ENCODE results near the gene ATRIP.

The ATRIP gene

DNA sequence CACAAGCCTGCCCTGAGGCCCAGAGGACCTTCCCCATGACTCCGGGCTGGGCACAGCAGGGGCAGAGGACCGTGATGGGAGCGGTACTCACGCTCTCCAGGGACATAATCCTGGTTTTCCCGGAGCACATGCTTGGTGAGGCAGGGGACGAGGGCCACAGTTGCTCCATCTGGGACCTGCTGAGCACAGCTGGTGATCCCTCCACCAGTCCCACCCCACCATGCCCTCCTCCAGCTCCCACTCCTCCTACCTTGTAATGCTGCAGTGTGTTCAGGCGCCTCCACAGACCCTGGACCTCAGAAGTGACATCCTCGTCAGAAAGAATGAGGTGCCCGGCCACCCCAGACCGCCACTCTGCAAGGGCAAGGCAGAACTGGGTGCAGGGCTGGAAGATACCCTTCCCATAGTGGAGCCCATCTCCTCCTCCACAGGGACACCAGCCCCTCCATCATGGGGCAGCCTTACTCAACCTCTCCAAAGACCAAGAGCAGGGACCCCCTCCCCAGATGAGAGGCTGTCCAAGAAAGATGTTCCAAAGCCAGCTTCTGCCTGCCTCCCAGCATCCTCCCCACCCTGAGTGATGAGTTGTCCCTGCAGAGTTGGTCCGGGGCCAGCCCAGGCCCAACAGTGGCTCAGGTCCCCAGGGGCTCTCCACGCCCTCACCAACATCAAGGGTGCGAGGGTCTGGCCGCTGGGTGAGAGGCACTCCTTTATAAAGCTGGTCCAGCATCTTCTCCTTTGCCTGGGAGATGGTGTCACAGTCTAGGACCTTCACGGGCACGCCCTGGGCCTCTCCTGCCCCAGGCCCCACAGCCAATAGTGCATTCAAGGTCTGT lies 36.1 kb upstream of the ATRIP start:
- no peak for DNase-seq

DNA sequence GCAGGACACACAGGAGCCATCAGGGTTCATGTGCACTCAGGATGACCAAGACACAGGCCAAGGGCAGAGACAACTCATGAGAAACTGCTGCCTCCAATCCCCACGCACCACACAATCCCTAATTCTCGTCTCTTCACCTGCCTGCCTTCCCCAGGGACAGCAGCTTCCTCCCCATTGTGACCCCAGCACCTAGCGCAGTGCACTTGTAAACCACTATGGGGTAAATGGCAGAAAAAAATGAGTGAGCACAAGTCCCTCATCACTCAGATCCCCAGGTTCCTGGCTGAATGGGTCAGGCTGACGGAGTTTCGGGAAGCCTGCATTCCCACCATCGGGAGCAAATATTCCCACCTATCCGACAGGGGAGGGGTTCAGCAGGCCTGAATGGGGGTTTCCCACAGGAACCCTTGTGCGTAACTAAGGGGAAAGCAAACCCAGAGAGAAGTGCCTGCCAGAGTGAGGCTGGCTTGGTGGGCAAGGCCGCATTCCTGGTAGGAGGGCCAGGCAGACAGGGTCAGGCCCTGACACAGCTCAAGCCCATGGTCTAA lies 35.4 kb upstream of the ATRIP start:
- DNase-seq, result no peak

DNA sequence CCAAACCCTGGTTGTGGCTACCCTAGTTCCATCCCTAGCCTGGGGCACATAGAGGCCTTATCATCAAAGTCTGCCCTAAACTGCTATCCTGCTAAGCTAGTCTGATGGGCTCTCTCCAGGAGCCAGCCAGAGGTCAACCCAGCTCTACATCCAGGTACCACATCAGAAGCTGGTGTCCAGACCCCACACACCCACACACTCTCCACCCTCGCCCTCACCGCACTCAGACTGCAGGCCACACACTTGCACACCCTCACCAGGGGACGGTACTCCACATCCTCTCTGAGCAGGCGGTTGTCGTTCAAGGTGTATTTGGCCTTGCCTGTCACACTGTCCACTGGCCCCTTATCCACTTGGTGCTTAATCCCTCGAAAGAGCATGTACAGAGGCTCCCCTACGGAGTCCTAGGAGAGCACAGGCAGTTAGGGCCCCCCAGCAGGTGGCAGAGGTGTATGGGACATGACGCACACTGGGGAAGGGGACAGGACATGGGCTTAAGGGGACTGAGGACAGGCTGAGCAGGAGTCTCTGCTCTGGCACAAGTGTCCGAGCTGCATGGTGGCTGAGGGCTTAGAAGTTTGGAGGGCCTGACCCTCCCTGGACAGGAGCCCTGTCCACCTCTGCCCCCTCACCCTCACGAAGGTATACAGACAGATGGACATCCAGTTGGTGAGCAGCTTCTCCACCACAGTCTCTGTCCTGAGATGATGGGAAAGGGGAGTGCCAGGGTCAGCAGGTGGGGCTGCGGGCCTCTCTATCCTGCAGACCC lies 34.7 kb upstream of the ATRIP start:
- no peak for DNase-seq

GRCh38 chr3:48412375-48413001 lies 34.0 kb upstream of the ATRIP start:
- DNase-seq, result no peak

- no peak for DNase-seq
These were observed 33.5 kb upstream of the ATRIP start for GRCh38 chr3:48413086-48413485.

GRCh38 chr3:48413611-48414010 lies 32.9 kb upstream of the ATRIP start:
- no peak for DNase-seq

DNA sequence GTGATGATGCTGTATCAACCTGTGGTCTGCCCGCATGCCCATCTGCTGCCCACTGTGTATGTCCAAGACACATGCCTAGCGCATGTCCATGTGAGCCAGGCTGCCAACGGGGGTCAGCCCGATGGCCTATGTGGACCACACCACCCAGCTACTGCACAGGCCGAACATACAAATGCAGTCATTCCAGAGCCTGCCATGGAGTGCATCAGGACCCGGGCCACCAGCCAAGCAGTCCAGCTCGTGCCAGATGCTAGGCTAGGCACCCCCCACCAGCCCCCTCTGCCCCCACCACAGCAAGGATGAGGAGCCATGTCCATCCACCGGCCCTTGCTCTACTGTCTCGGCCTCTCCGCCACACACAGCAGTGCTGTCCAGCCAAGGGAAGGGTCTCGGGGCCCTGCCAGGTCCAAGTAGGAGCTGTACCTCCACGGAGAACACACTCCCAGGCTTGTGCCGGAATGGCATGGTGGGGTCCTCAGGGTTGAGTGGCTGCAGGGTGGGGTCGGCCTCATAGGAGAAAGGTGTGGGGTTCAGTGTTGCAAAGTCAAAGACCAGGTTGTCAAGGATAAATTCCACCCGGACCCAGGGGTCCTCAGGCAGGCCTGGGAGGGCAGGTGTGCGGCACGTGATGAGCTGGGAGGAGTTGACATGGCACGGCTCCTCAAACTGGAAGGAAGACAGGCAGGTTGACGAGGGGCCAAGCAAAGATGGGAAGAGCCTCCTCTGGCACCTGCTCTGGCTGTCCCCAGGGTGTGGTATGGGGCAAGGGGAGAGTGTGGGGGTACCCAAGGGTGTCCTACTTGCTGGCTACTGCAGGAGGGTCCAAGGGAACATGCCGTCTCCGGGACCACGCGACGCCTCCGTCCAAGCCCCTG lies 31.9 kb upstream of the ATRIP start:
- DNase-seq, result no peak

DNA sequence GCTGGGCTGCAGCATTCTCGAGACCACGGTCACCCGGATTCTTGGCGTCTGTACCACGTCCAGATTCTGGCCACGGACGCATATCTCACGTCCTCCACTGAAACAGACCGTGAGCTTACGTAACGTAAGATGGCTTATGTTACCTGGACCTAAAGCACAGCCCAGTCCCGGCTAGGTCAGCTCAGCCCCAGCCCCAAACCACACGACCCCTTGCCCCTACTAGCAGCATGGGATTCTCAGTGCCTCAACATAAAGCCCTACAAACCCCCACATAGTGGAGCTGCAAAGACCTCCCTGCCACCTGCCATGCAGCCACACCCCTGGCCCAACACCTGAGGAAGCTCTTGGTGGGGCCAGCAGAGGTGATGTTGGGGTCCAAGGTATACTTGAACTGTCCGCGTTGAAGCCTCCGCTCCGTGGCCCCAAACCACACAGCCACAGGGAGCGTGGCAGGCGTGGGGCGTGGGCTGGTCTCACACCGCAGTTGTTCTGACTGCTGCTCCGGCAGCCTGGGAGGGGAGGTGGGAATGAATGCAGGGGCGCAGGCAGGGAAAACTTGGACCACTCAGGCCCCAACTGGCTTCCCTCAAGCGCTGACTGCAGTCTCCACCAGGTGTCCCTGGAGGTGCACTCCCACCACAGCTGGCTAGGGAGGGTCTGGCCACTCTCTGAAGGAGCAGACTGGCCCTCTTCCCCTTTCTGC lies 31.1 kb upstream of the ATRIP start:
- DNase-seq, result no peak

DNA sequence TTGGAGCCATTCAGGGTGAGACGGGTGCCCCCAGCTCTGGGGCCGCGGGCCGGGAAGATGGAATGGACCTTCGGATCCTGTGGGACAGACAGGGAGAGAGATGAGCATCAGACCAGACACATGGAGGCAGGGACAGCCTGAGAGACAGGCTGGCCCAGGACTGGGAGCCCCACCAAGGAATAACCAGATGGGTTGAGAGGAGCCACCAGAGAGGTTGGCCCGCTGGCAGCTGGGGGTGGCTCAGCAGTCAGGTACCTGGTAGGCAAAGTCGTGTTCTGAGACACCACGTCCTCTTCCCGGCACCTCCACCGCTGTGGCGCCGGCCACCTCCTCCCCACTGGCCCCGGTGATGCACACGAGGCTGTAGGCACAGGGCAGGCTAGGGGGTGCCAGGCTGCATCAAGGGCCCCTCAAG lies 30.4 kb upstream of the ATRIP start:
- DNase-seq, result no peak

DNA sequence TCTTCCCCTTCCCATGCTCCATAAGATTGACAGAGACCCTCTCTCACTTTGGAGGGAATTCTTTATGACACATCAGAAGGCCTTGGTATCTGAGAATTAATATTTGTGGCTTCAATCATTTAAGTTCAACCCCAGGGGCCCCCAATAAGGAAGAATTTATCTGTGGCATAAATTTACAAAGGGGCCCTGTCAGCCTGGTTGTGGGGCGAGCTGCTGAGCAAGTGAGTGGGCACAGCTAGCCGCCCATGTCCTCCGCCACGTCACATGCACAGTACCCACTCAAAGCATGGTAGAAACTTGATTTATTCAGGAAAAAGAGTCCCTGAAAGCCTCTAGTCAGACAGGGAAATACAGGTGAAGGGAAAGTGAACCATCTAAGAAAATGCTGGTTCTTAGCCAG lies 30.0 kb upstream of the ATRIP start:
- DNase-seq, result no peak

DNA sequence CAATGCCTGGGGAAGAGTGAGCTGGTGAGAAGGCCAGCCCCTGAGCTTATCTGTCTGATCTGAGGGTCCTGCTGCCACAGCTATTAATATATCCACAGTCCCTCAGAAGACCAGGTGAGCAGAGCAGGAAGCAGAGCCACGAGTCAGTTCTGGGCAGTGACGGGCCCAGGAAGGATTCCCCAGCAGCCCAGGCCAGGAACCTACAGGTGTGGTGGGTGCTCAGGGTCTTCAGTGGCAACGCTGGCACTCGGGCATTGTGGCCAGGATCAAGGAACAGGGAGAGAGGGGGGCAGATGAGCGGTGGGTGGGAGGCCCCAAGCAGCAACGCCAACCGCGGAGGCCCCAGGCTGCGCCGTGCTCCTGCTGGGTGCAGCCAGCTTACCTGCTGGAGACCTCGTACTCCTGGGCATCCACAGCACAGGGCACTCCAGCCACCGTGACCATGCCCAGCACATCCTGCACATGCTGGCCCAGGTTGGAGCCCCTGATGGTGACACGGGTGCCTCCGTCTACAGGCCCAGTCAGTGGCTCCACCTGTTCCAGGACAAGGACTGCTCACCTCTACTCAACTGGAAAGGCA lies 28.9 kb upstream of the ATRIP start:
- no peak for DNase-seq

DNA sequence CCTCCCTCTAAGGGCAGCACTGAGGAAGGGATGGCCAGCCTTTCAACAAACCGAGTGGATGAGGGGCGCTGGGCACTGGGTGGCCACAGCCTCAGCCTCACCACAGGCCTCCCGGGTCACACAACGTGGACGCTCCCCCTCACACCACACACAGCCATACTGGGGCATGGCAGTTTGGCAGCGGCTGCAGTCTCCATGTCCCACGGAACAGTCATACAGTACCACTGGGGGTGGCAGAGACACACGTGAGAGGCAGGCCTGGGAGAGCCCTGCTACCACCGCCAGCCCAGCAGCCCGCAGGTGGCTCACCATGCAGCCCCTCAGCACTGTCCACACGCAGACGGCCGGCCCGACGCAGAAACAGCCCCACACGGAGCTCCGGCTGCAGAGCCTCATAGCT lies 28.4 kb upstream of the ATRIP start:
- no peak for DNase-seq

- DNase-seq, result no peak
These were observed 27.9 kb upstream of the ATRIP start for GRCh38 chr3:48418651-48419050.

- no peak for DNase-seq
These were observed 27.4 kb upstream of the ATRIP start for GRCh38 chr3:48419149-48419548.

DNA sequence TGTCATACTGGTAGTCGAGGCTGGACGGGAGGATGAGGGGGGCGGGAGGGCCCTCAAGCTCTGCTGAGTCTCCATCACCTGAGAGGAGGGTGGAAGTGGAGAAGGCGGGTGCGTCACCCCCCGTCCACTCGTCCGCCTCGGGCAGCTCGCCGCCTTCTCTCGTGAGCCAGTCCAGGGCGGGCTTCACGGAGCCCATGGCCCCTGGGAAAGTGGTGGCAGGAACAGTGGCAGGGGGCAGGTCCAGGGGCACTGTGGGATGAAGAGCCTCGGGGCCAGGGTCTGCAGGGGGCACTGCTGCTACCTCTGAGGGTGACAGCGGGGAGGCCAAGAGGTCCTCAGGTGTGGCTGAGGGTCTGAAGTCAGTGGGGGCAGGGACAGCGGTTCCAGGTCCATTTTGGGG lies 26.9 kb upstream of the ATRIP start:
- DNase-seq, result no peak

DNA sequence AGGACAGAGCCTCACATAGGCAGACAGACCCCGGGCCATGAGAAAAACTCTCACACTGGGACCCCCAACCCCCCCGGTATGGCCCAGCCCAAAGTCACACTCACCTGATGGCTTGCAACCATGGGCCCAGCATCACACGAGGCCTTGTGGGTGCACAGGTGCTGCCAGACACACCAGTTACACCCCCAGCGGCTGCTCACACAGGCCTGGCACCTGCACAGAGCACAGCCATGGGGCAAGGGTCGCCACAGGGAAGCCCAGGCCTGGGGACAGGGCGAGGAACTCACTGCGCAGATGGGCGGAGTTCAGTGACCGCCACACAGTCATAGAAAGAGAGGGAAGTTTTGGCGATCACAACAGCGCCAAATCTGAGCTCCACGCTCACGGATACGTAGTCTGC lies 26.0 kb upstream of the ATRIP start:
- DNase-seq, result no peak

GRCh38 chr3:48422272-48422671 lies 24.3 kb upstream of the ATRIP start:
- DNase-seq, result no peak

DNA sequence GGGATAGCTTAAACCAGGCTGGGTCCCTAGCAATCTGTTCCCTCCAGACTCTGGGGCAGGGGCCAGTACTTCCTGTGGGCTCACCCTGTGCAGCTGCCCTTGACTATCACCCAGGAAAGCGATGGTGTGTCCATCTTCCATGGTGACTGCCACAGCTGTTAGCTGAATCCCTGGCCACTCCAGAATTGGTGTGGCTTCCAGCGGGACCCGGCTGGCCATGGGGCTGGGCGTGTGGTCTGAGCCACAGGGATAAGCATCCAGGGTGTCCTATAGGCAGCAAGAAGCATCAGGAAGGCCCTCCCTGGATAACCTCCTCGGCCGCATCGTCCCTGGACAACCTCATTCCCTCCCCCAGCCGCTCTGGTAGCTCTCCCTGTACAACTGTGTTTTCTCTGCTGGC lies 23.9 kb upstream of the ATRIP start:
- no peak for DNase-seq

GRCh38 chr3:48423241-48423882 lies 23.2 kb upstream of the ATRIP start:
- no peak for DNase-seq

DNA sequence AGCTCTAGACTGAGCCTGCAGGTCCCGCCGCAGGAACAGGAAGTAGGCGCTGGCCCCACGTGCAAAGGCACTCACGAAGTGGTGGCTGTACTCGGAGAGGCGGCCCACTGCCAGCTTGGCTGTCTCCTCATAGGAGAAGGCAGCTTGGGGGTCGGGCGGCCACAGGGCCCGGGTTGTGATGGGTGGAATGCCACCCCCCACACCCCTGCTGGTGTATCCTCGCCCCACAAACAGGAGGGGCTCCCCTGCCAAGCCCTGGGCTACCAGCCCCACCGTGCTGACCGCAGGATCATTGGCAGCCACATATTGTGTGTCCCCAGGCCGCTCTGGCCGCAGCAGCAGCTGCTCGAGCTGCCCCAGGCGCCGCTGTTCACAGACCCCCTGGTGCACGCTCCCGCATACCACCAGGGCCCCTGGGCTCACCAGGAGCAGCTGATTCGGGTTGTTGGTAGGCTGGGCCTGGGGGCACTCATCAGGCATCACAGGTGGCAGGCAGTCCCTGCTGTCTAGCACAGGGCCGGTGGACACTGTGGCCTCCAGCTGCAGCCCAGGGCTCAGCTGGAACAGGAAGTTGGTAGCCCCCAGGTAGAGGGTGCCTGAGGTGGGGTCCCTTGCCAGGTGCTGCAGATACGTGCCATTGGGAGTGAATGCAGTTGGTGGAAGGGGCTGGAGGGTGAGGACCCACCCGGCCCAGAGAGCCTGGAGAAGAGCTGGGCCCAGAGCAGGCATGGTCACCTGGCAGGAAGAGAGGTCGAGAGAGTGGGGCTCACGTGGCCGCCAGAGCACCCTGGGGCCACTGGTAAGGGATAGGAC lies 22.4 kb upstream of the ATRIP start:
- DNase-seq, result no peak
